G401 (cell line): ENCODE results near the gene BLOC1S2. TPM values are rescaled to one million over a fixed set of nuclear protein-coding genes. Genes with fewer than 3 reads are reported as not detected.
A peak's percentile ranks its signal among the peaks of the same experiment; 100 is the strongest.
"Not testable (repeated sequence)": the region's sequence is repeated elsewhere in the genome, so short reads cannot be mapped to it uniquely, and the experiment has no call there.

ENCODE experiments used
- DNase-seq: peaks from one replicate; pipeline ENCODE4 v3.0.0-alpha.2; 2015; ENCODE audit warnings: low spot score
- in situ Hi-C: cut with HindIII; loops from 2 replicates; pipeline ENCODE4 v1.10.0; 2016; ENCODE audit warnings: low sequenced_read_pairs, mixed read lengths
- total RNA-seq: library from RNA; depleted of rRNA; stranded (reverse); fragments of >200 nt; shearing (Covaris generic); gene quantifications from 2 replicates; pipeline ENCODE4 v1.2.3, GENCODE V29; 2014; rRNA removed

BLOC1S2 gene
- total RNA-seq = 101 and 129 TPM in 2 replicates

- in situ Hi-C loops = no loop called here
- DNase-seq = peak; percentile 87
These were observed at the start of gene BLOC1S2 for GRCh38 chr10:100286051-100287033. Gene BLOC1S2 (minus strand): TSS chr10:100286680. CDS start chr10:100286659, 21 bp downstream.

- in situ Hi-C loops = loop anchor here (25.0 kb wide), 1 partner anchor 178 kb away; the partner anchor contains the start of gene SEC31B
- no peak for DNase-seq
These were observed 48.3 kb upstream of the BLOC1S2 start for GRCh38 chr10:100334762-100335161.

- in situ Hi-C loops = loop anchor here (25.0 kb wide), 1 partner anchor 178 kb away; the partner anchor contains the start of gene SEC31B
These were observed 47.4 kb upstream of the BLOC1S2 start for GRCh38 chr10:100333661-100334440.

GRCh38 chr10:100333106-100333505 lies 46.6 kb upstream of the BLOC1S2 start:
- in situ Hi-C loops = loop anchor here (25.0 kb wide), 1 partner anchor 179 kb away; the partner anchor contains the start of gene SEC31B
- no peak for DNase-seq

More at GRCh38 chr10:100333661-100334440, 47.4 kb upstream of the BLOC1S2 start:
- DNase-seq = no peak

- no peak for DNase-seq
- in situ Hi-C loops = loop anchor here (25.0 kb wide), 1 partner anchor 182 kb away; the partner anchor contains the start of gene SEC31B
These were observed 43.6 kb upstream of the BLOC1S2 start, which contains the start of gene PKD2L1 for GRCh38 chr10:100330079-100330478. Gene PKD2L1 (minus strand): TSS chr10:100330228. CDS start chr10:100330103, 125 bp downstream.

GRCh38 chr10:100328198-100328597 lies 41.7 kb upstream of the BLOC1S2 start:
- DNase-seq = no peak
- in situ Hi-C loops = loop anchor here (25.0 kb wide), 1 partner anchor 184 kb away; the partner anchor contains the start of gene SEC31B

GRCh38 chr10:100327718-100328009 lies 41.2 kb upstream of the BLOC1S2 start:
- DNase-seq = no peak
- in situ Hi-C loops = loop anchor here (25.0 kb wide), 1 partner anchor 185 kb away; the partner anchor contains the start of gene SEC31B

- in situ Hi-C loops = loop anchor here (25.0 kb wide), 1 partner anchor 185 kb away; the partner anchor contains the start of gene SEC31B
These were observed 40.7 kb upstream of the BLOC1S2 start for GRCh38 chr10:100327007-100327717.

GRCh38 chr10:100325158-100325557 lies 38.7 kb upstream of the BLOC1S2 start:
- in situ Hi-C loops = loop anchor here (25.0 kb wide), 1 partner anchor 187 kb away; the partner anchor contains the start of gene SEC31B

More at GRCh38 chr10:100327007-100327717, 40.7 kb upstream of the BLOC1S2 start:
- no peak for DNase-seq

GRCh38 chr10:100319707-100320402 lies 33.4 kb upstream of the BLOC1S2 start:
- no peak for DNase-seq
- in situ Hi-C loops = no loop called here

More at GRCh38 chr10:100325158-100325557, 38.7 kb upstream of the BLOC1S2 start:
- DNase-seq = no peak

GRCh38 chr10:100318207-100318606 lies 31.7 kb upstream of the BLOC1S2 start:
- no peak for DNase-seq
- in situ Hi-C loops = no loop called here

- no peak for DNase-seq
- in situ Hi-C loops = no loop called here
These were observed 29.1 kb upstream of the BLOC1S2 start for GRCh38 chr10:100315615-100316014.

- DNase-seq = no peak
- in situ Hi-C loops = no loop called here
These were observed 24.8 kb upstream of the BLOC1S2 start for GRCh38 chr10:100311298-100311697.

- in situ Hi-C loops = no loop called here
- DNase-seq = no peak
These were observed 21.2 kb upstream of the BLOC1S2 start for GRCh38 chr10:100307684-100308083.

GRCh38 chr10:100306861-100307260 lies 20.4 kb upstream of the BLOC1S2 start:
- DNase-seq = no peak
- in situ Hi-C loops = no loop called here

GRCh38 chr10:100304414-100304813 lies 17.9 kb upstream of the BLOC1S2 start:
- in situ Hi-C loops = no loop called here
- no peak for DNase-seq

GRCh38 chr10:100303724-100304319 lies 17.3 kb upstream of the BLOC1S2 start:
- peak; percentile 47 for DNase-seq

GRCh38 chr10:100301123-100301522 lies 14.6 kb upstream of the BLOC1S2 start:
- in situ Hi-C loops, DNase-seq: not testable (repeated sequence)

More at GRCh38 chr10:100303724-100304319, 17.3 kb upstream of the BLOC1S2 start:
- in situ Hi-C loops = no loop called here
